GM12878 (cell line): ENCODE results near the gene SPATA1. TPM values are rescaled to one million over a fixed set of nuclear protein-coding genes. Genes with fewer than 3 reads are reported as not detected.

Source experiments
- ATAC-seq: fragments of 200-7000 bp; cut with Tn5 transposase; 3 replicates; pipeline ENCODE4 v1.9.1; 2020; ENCODE audit warnings: mild to moderate bottlenecking, moderate library complexity
- BruUV-seq: library from RNA; stranded (reverse); fragments of 400-500 nt; replicated peaks from 2 replicates; lab custom pipeline; 2021; lab: Mats Ljungman, UMichigan
- CTCF ChIA-PET: fragments of 300-600 bp; sonication (Branson Sonifier 250); formaldehyde crosslinking; extraction: SDS; loops from one replicate; lab custom pipeline; 2021; ENCODE audit warnings: inconsistent platforms; lab: Yijun Ruan, JAX
- POLR2A ChIA-PET: fragments of 350-600 bp; formaldehyde crosslinking; extraction: SDS; loops from one replicate; lab custom pipeline; 2021; ENCODE audit warnings: inconsistent platforms; lab: Charles Lee
- RAD21 ChIA-PET: fragments of 300-600 bp; sonication (Branson Sonifier 250); formaldehyde crosslinking; loops from one replicate; lab custom pipeline; 2023; ENCODE audit warnings: antibody characterized with exemption; ENCODE audit not compliant: unreplicated experiment; lab: Charles Lee
- SMC1A ChIA-PET: fragments of 300-600 bp; sonication (Branson Sonifier 250); formaldehyde crosslinking; loops from one replicate; lab custom pipeline; 2023; ENCODE audit not compliant: unreplicated experiment, uncharacterized antibody; lab: Charles Lee
- DNase-seq: peaks from one replicate; pipeline ENCODE4 v3.0.0-alpha.2; 2011; ENCODE audit warnings: low read depth, low spot score
- FAIRE-seq: peaks from 3 replicates; lab custom pipeline; 2011; peaks lifted over from hg19 to GRCh38; lab: Jason Lieb, UNC
- H2AFZ ChIP-seq: 2 replicates; pipeline ENCODE4 v1.6.0; 2011; ENCODE audit warnings: low read depth, low read length, control low read depth; ENCODE audit not compliant: control insufficient read depth
- H3K27ac ChIP-seq: 2 replicates; pipeline ENCODE4 v1.5.1; 2011; ENCODE audit warnings: control low read depth; ENCODE audit not compliant: control insufficient read depth, insufficient read depth
- H3K27me3 ChIP-seq, 2 experiments: replicated peaks in 1 of 2; 2 replicates each; pipeline versions ENCODE4 v1.6.0 to v1.6.1; 2011; ENCODE audit warnings: low read length in 1 of 2; ENCODE audit not compliant: control insufficient read depth in 2 of 2, insufficient read depth in 2 of 2
- H3K36me3 ChIP-seq, 2 experiments: 2 replicates each; pipeline ENCODE4 v1.5.1; 2011; ENCODE audit warnings: low read length in 1 of 2; ENCODE audit not compliant: control insufficient read depth in 2 of 2, insufficient read depth in 2 of 2
- H3K4me1 ChIP-seq: 2 replicates; pipeline ENCODE4 v1.6.1; 2011; ENCODE audit warnings: mild to moderate bottlenecking, low read length, moderate library complexity, mixed read lengths; ENCODE audit not compliant: control insufficient read depth, insufficient read depth
- H3K4me2 ChIP-seq: 2 replicates; pipeline ENCODE4 v1.6.0; 2011; ENCODE audit warnings: control low read depth; ENCODE audit not compliant: control insufficient read depth, insufficient read depth
- H3K4me3 ChIP-seq: fragments of 200-600 bp; sonication (generic); 2 replicates; pipeline ENCODE4 v1.5.1; 2016
- H3K79me2 ChIP-seq: 2 replicates; pipeline ENCODE4 v1.6.0; 2011; ENCODE audit warnings: low read length; ENCODE audit not compliant: control insufficient read depth, insufficient read depth
- H3K9ac ChIP-seq: 2 replicates; pipeline ENCODE4 v1.8.0; 2011; ENCODE audit warnings: low read length, control low read depth, mixed read lengths; ENCODE audit not compliant: control insufficient read depth, insufficient read depth
- H3K9me3 ChIP-seq: replicated peaks from 3 replicates; pipeline ENCODE4 v1.5.1; 2011; ENCODE audit warnings: mild to moderate bottlenecking, low read length; ENCODE audit not compliant: control insufficient read depth, insufficient read depth
- H4K20me1 ChIP-seq: 2 replicates; pipeline ENCODE4 v1.6.0; 2011; ENCODE audit not compliant: control insufficient read depth, insufficient read depth
- POLR2AphosphoS5 ChIP-seq: IDR thresholded peaks from 2 replicates; pipeline ENCODE4 v1.6.1; 2011; ENCODE audit warnings: mild to moderate bottlenecking, low read length, inconsistent platforms
- RBBP5 ChIP-seq: fragments of 200-600 bp; sonication (generic); conservative IDR thresholded peaks from 2 replicates; pipeline ENCODE4 v1.6.1; 2016
- SPI1 ChIP-seq: IDR thresholded peaks from 2 replicates; pipeline ENCODE4 v1.6.1; 2011; ENCODE audit warnings: low read depth, mild to moderate bottlenecking, low read length, moderate library complexity, borderline replicate concordance; ENCODE audit not compliant: insufficient read depth
- TCF3 ChIP-seq: IDR thresholded peaks from 2 replicates; pipeline ENCODE4 v1.6.1; 2012; ENCODE audit warnings: low read depth, mild to moderate bottlenecking, low read length, borderline replicate concordance; ENCODE audit not compliant: insufficient read depth
- WGBS: methylation state at CpG from one replicate; pipeline ENCODE4 v1.1.6; 2016; ENCODE audit warnings: low lambda C conversion rate; ENCODE audit not compliant: insufficient replicate concordance, insufficient coverage; ENCODE audit errors: missing lambda C conversion rate; 5-methylcytosine and 5-hydroxymethylcytosine counted together
- in situ Hi-C: fragments of 300-500 bp; cut with MboI; formaldehyde crosslinking; loops from 9 replicates; pipeline ENCODE4 v1.14.3; 2018; ENCODE audit warnings: mixed read lengths
- intact Hi-C: fragments of 100-400 bp; cut with micrococcal nuclease; formaldehyde crosslinking; loops from one replicate; pipeline ENCODE4 v1.14.2; 2022; ENCODE audit not compliant: unreplicated experiment
- polyA plus RNA-seq, 11 experiments: library from polyadenylated mRNA; depleted of rRNA in 4 of 11; unstranded in 6 of 11; stranded (reverse) in 5 of 11; fragments of >200 nt; fragmentation: Nextera tagmentation in 4 of 11; fragmentation: Illumina TruSeq in 1 of 11; extraction: Ambion mirVana in 4 of 11; extraction: Trizol in 1 of 11; gene quantifications; 1 replicate in 1 of 11; 2 replicates in 10 of 11; pipeline versions ENCODE4 v1.2.1 to v1.2.3, GENCODE V29; 2011 to 2016; ENCODE audit warnings: inconsistent platforms in 2 of 11, missing spikeins in 2 of 11, low read depth in 1 of 11
- total RNA-seq, 4 experiments: library from RNA; depleted of rRNA in 3 of 4; stranded (reverse); fragments of >200 nt in 3 of 4; fragmentation: Illumina TruSeq in 1 of 4; extraction: Trizol in 1 of 4; gene quantifications; 2 replicates each; pipeline versions ENCODE4 v1.2.1 to v1.2.3, GENCODE V29; 2013 to 2021
- TF ChIP-seq, protein P1 (sequence below): IDR thresholded peaks from 2 replicates; pipeline ENCODE4 v1.6.1; 2012; ENCODE audit warnings: low read depth, low read length, improper control_type of control experiment

Gene SPATA1
- total and polyA plus RNA-seq, 10 of the 15 experiments (the other 5 are each of a cell fraction or from before 2014, with no cell fraction given) = 0.74 to 2.4 (median 1.9) TPM

DNA sequence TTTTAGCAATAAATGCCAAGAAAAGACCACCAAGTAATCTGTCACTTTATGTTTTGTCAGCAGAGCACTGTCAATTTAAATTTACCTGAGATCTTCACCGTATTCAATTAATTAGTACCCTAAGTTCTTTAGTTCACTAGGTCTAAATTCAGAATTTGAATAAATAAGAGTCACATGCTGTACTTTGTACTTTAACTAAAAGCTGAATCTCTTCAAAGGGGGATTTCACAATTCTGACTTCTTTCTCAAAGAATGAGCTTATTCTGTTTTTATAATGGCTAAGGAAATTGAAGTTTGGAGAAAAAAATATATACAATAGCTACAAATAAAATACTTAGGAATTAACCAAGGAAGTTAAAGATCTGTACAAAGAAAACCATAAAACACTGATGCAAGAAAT lies 2.3 kb downstream of the SPATA1 start:
- Histone ChIP-seq H3K9ac (no peak overlapping the region), H3K36me3 (no peaks in the 10 kb centered on the region; a peak in 1 of 4 replicates), H3K4me2 (no peak overlapping the region), H3K27me3 (no peaks in the 10 kb centered on the region), H4K20me1 (no peaks in the 10 kb centered on the region), H3K79me2 (peaks cover 34% of the 10 kb centered on the region), H3K4me3 (no peak overlapping the region), H3K4me1 (no peaks in the 10 kb centered on the region), H2AFZ (no peak overlapping the region), H3K9me3 (peaks cover 2% of the 10 kb centered on the region; the same call in 1 of the 3 replicates), H3K27ac (no peak overlapping the region)
- TF ChIP-seq SPI1 (no peak), TCF3 (no peak), RBBP5 (no peak)
- TF ChIP-seq, protein P1, sequence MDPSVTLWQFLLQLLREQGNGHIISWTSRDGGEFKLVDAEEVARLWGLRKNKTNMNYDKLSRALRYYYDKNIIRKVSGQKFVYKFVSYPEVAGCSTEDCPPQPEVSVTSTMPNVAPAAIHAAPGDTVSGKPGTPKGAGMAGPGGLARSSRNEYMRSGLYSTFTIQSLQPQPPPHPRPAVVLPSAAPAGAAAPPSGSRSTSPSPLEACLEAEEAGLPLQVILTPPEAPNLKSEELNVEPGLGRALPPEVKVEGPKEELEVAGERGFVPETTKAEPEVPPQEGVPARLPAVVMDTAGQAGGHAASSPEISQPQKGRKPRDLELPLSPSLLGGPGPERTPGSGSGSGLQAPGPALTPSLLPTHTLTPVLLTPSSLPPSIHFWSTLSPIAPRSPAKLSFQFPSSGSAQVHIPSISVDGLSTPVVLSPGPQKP = no peak
- ChIA-PET RAD21 (interaction anchor here (1.0 to 1.2 kb wide), 2 partner anchors 28 to 245 kb away, joined by 3 read pairs; no protein-coding TSS in a partner anchor), POLR2A (no interaction called here), CTCF (interaction anchor here (1.0 kb wide), 1 partner anchor 16 kb away, joined by 3 read pairs; no protein-coding TSS in a partner anchor), SMC1A (interaction anchor here (0.6 to 1.3 kb wide), 2 partner anchors 66 to 162 kb away, joined by 3 read pairs; no protein-coding TSS in a partner anchor)
- BruUV-seq = no TSS peak
- ATAC-seq = no peak
- in situ Hi-C loops (no loop called here), intact Hi-C loops (no loop called here)
- 100% methylated on average over 1 of the region's 1 CpG for WGBS
- FAIRE-seq = no peak
- no peak for DNase-seq

DNA sequence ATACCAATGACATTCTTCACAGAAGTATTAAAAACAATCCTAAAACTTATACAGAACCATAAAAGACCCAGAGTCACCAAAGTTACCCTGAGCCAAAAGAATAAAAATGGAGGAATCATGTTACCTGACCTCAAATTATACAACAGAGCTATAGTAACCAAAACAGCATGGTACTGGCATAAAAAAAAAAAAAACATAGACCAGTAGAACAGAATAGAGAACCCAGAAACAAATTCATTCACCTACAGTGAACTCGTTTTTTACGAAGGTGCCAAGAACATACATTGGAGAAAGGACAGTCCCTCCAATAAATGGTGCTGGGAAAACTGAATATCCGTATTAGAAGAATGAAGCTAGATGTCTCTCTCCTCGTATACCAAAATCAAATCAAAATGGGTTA lies 2.8 kb downstream of the SPATA1 start:
- no TSS peak for BruUV-seq
- DNase-seq (no peak), ATAC-seq (no peak)
- ChIA-PET RAD21 (interaction anchor here (1.0 to 1.2 kb wide), 2 partner anchors 28 to 245 kb away, joined by 3 read pairs; no protein-coding TSS in a partner anchor), POLR2A (no interaction called here)
- Histone ChIP-seq H4K20me1 (no peaks in the 10 kb centered on the region), H3K4me1 (no peaks in the 10 kb centered on the region), H3K4me3 (no peak overlapping the region), H3K36me3 (no peaks in the 10 kb centered on the region; a peak in 1 of 4 replicates), H3K4me2 (no peak overlapping the region)
- in situ Hi-C loops = no loop called here
- TF ChIP-seq POLR2AphosphoS5 = no peak
- TF ChIP-seq, all 136 proteins: peak for 0
- no peak overlapping the region for H3K27ac ChIP-seq
- no peak for FAIRE-seq
- no peaks in the 10 kb centered on the region for H3K27me3 ChIP-seq
- ChIA-PET SMC1A (interaction anchor here (0.6 to 1.3 kb wide), 2 partner anchors 67 to 162 kb away, joined by 3 read pairs; no protein-coding TSS in a partner anchor), CTCF (interaction anchor here (1.0 kb wide), 1 partner anchor 15 kb away, joined by 3 read pairs; no protein-coding TSS in a partner anchor)
- peaks cover 2% of the 10 kb centered on the region; the same call in 1 of the 3 replicates for H3K9me3 ChIP-seq
- H3K9ac ChIP-seq = no peak overlapping the region
- WGBS = 97% methylated on average over 4 of the region's 4 CpGs
- H2AFZ ChIP-seq = no peak overlapping the region
- H3K79me2 ChIP-seq = peaks cover 29% of the 10 kb centered on the region
- intact Hi-C loops = no loop called here
